AG04450 (cell line): ENCODE measurements around the gene ZNF10. TPM values are rescaled to one million over a fixed set of nuclear protein-coding genes. Genes with fewer than 3 reads are reported as not detected.

Experiments used
- CTCF ChIA-PET: fragments of 300-600, 350-600 bp; formaldehyde crosslinking; extraction: SDS; loops from one replicate; lab custom pipeline; 2022; ENCODE audit warnings: antibody characterized with exemption, inconsistent platforms; lab: Charles Lee
- POLR2A ChIA-PET: fragments of 350-600 bp; formaldehyde crosslinking; extraction: SDS; loops from one replicate; lab custom pipeline; 2021; ENCODE audit warnings: antibody characterized with exemption, inconsistent platforms; lab: Yijun Ruan, JAX
- DNase-seq: peaks from one replicate; pipeline ENCODE4 v3.0.0-alpha.2; 2011; ENCODE audit warnings: low read depth, low spot score
- H3K27ac ChIP-seq: one replicate; pipeline ENCODE4 v1.5.1; 2012; ENCODE audit warnings: low read depth, low read length, control low read depth
- H3K27me3 ChIP-seq: one replicate; pipeline ENCODE4 v1.6.0; 2012; ENCODE audit warnings: low read length; ENCODE audit not compliant: control insufficient read depth, insufficient read depth
- H3K4me3 ChIP-seq: 2 replicates; pipeline ENCODE4 v1.5.1; 2011; ENCODE audit warnings: mild to moderate bottlenecking, low read depth, low read length, control low read depth
- H3K9me3 ChIP-seq: 2 replicates; pipeline ENCODE4 v1.5.1; 2012; ENCODE audit warnings: low read length; ENCODE audit not compliant: control insufficient read depth, insufficient read depth
- polyA minus RNA-seq: library from RNA; depleted of rRNA, polyadenylated mRNA; stranded (reverse); fragments of >200 nt; gene quantifications from 2 replicates; pipeline ENCODE4 v1.2.3, GENCODE V29; 2011; rRNA and poly(A)+ RNA removed
- polyA plus RNA-seq: library from polyadenylated mRNA; depleted of rRNA; stranded (reverse); fragments of >200 nt; gene quantifications from 2 replicates; pipeline ENCODE4 v1.2.3, GENCODE V29; 2011; rRNA removed
- TF ChIP-seq, protein P1 (sequence below): IDR thresholded peaks from 2 replicates; pipeline ENCODE4 v1.5.1; 2011; ENCODE audit warnings: low read depth, low read length, control low read depth, inconsistent platforms

ZNF10 gene
- polyA plus RNA-seq, result 5.6 and 7.6 TPM in 2 replicates
- polyA minus RNA-seq, result 10.5 and 13.7 TPM in 2 replicates

DNA sequence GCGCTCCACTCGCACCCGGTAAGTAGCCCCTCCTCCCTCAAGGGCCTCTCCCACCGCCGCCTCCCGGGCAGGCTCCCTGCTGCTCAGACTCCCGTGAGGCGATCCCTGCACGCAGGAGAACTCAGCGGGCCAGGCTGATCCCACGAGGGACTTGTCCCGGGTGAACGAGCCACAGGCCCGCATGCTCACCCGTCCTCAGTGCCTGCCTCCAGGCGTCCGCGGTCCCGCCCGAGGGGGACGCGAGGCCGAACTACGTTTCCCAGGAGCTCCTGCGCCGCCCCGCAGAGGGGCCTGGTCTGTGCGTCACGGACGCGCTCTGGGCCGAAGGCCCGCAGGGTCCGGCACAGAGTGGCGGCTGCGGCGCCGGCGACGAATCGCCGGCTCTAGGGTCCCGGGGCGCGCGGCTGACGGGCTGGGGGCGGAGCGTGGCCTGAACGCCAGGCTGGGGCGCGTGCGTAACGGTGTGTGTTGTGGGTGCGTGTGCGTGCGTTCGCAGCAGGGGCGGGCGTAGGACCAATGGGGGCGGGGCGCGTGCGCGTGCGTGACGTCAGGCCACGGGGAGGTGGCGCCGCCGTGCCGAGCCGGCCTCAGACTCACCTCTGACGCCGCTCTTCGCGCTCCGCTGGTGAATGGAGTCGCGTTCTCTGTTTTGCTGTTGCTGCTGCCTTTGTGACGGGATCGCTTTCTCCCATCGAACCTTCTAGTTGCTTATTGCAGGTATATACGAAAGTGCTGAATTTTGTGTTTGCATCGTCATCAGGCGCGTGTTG lies at the start of gene ZNF10, which contains the start of gene ZNF891:
Gene ZNF10, plus strand, starts transcription at position 590 of the 770 bp plus-strand sequence. CDS start 13,866 bp downstream, outside the sequence.
Gene ZNF891, minus strand, starts transcription at position 237 of the 770 bp plus-strand sequence. CDS start 8,356 bp downstream, outside the sequence.
- ChIA-PET POLR2A (interaction anchor here (0.7 to 1.2 kb wide), 4 partner anchors 41 to 243 kb away, joined by 4 to 9 read pairs (median 4); partner anchors contain the start of genes CHFR and ZNF140), CTCF (interaction anchor here (1.8 kb wide), 1 partner anchor 51 kb away, joined by 8 read pairs; the partner anchor contains the start of gene ZNF268)
- TF ChIP-seq, protein P1, sequence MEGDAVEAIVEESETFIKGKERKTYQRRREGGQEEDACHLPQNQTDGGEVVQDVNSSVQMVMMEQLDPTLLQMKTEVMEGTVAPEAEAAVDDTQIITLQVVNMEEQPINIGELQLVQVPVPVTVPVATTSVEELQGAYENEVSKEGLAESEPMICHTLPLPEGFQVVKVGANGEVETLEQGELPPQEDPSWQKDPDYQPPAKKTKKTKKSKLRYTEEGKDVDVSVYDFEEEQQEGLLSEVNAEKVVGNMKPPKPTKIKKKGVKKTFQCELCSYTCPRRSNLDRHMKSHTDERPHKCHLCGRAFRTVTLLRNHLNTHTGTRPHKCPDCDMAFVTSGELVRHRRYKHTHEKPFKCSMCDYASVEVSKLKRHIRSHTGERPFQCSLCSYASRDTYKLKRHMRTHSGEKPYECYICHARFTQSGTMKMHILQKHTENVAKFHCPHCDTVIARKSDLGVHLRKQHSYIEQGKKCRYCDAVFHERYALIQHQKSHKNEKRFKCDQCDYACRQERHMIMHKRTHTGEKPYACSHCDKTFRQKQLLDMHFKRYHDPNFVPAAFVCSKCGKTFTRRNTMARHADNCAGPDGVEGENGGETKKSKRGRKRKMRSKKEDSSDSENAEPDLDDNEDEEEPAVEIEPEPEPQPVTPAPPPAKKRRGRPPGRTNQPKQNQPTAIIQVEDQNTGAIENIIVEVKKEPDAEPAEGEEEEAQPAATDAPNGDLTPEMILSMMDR, result no peak
- H3K9me3 ChIP-seq, result peaks cover 42% of the 10 kb centered on the region
- peak within 1 kb of the TSS; percentile 71 for H3K4me3 ChIP-seq
- H3K27ac ChIP-seq, result peak within 1 kb of the TSS; percentile 89
- peak; percentile 90 for DNase-seq
- no peaks in the 10 kb centered on the region for H3K27me3 ChIP-seq

DNA sequence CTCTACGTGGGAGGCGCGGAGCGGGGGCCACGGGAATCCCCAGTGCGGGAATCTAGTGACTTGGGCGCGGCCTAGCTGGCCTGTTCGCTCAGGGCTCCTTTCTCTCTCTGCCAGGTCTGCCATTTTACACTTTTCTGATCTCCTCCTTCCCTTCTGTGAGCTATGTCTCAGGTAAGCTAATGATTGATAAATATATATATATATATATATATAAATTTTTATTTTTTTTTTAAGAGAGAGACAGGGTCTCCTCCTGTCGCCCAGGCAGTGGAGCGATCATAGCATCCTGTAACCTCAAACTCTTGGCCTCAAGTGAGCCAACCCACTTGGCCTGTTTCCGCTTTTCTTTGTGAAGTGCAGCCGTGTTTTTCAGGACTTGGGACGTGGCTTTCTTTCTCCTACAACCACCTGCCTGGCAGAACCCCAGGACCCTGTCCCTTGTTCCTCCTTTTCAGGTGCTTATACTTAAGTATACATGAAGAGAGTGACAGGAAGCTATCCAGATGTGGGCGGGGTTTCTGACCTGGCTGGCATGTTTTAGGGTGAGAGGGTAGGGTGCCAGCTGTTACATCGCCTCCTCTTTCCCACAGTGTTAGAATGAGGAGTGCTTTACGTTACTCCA lies 49.2 kb upstream of the ZNF10 start:
- TF ChIP-seq, protein P1, result no peak
- DNase-seq, result no peak
- H3K27ac ChIP-seq, result peak overlapping the region; percentile 100
- POLR2A ChIA-PET, result interaction anchor here (1.6 kb wide), 1 partner anchor 49 kb away, joined by 9 read pairs; the partner anchor contains the start of genes ZNF10 and ZNF891
- H3K9me3 ChIP-seq, result peaks cover 71% of the 10 kb centered on the region
- peak overlapping the region; percentile 83 for H3K4me3 ChIP-seq
- CTCF ChIA-PET, result no interaction called here
- no peaks in the 10 kb centered on the region for H3K27me3 ChIP-seq

DNA sequence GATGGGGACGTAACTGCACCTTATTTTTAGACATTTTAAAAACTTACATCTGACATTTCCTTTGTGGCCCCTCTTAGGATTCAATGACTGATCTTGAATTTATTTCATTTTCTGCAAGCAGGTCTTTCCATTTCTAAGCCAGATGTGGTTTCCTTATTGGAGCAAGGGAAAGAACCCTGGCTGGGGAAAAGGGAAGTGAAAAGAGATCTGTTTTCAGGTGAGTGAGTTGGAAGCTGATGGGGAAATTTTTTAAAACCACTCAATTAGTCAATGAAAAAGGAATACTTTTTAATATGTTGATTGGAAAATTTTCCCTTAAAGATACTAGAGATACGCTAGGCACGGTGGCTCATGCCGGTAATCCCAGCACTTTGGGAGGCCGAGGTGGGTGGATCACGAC lies 47.1 kb upstream of the ZNF10 start:
- CTCF ChIA-PET, result no interaction called here
- POLR2A ChIA-PET, result no interaction called here
- Histone ChIP-seq H3K27me3 (no peaks in the 10 kb centered on the region), H3K27ac (no peak overlapping the region), H3K9me3 (peaks cover 65% of the 10 kb centered on the region), H3K4me3 (no peak overlapping the region)
- no peak for DNase-seq
- TF ChIP-seq, protein P1, result no peak

DNA sequence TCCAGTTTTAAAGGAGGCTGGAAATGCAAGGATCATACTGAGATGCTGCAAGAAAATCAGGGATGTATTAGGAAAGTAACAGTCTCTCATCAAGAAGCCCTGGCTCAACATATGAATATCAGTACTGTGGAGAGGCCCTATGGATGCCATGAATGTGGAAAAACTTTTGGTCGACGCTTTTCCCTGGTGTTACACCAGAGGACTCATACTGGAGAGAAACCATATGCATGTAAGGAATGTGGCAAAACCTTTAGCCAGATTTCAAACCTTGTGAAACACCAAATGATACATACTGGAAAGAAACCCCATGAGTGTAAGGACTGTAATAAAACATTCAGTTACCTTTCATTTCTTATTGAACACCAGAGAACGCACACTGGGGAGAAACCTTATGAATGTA lies 24.8 kb upstream of the ZNF10 start:
- Histone ChIP-seq H3K27me3 (no peaks in the 10 kb centered on the region), H3K27ac (no peak overlapping the region), H3K4me3 (no peak overlapping the region), H3K9me3 (peaks cover 48% of the 10 kb centered on the region)
- ChIA-PET POLR2A (no interaction called here), CTCF (no interaction called here)
- TF ChIP-seq, protein P1, result no peak
- DNase-seq, result no peak
